HepG2 (cell line): ENCODE data around the gene AADACL4. TPM values are rescaled to one million over a fixed set of nuclear protein-coding genes. Genes with fewer than 3 reads are reported as not detected.
A peak's percentile ranks its signal among the peaks of the same experiment; 100 is the strongest.

Experiments
- BORCS8-MEF2B ChIP-seq: sonication (generic); formaldehyde crosslinking; IDR thresholded peaks from 2 replicates; pipeline ENCODE4 v1.8.0; 2022; ENCODE audit warnings: mild to moderate bottlenecking, missing genetic modification reagents
- KDM2A ChIP-seq: sonication (generic); formaldehyde crosslinking; IDR thresholded peaks from 2 replicates; pipeline ENCODE4 v1.4.0; 2020; ENCODE audit warnings: low read depth, missing genetic modification reagents, borderline replicate concordance
- NCOA1 ChIP-seq: sonication (generic); formaldehyde crosslinking; IDR thresholded peaks from 2 replicates; pipeline ENCODE4 v1.9.0; 2021; ENCODE audit warnings: missing genetic modification reagents
- NCOA5 ChIP-seq: sonication (generic); formaldehyde crosslinking; IDR thresholded peaks from 2 replicates; pipeline ENCODE4 v1.4.0; 2020; ENCODE audit warnings: missing genetic modification reagents
- SIN3A ChIP-seq: IDR thresholded peaks from 2 replicates; pipeline ENCODE4 v1.6.1; 2011; ENCODE audit warnings: low read depth, mild to moderate bottlenecking, control low read depth, low read length, borderline replicate concordance
- ZNF121 ChIP-seq: sonication (generic); formaldehyde crosslinking; IDR thresholded peaks from 2 replicates; pipeline ENCODE4 v1.5.0; 2020; ENCODE audit warnings: mild to moderate bottlenecking, missing genetic modification reagents
- polyA plus RNA-seq, 8 experiments: library from polyadenylated mRNA; depleted of rRNA in 3 of 8; stranded (reverse) in 7 of 8; unstranded in 1 of 8; fragments of >200 nt; fragmentation: Illumina TruSeq in 4 of 8; extraction: Trizol in 4 of 8; gene quantifications; 2 replicates each; pipeline versions ENCODE4 v1.2.1 to v1.2.3, GENCODE V29; 2011 to 2016; ENCODE audit warnings: low read depth in 4 of 8, missing spikeins in 1 of 8, mixed read lengths in 1 of 8; ENCODE audit not compliant: insufficient read depth in 1 of 8
- total RNA-seq, 5 experiments: library from RNA; depleted of rRNA; stranded (reverse); fragments of >200 nt; fragmentation: Illumina TruSeq; extraction: Trizol; gene quantifications; 2 replicates each; pipeline ENCODE4 v1.2.3, GENCODE V29; 2016; ENCODE audit warnings: low read depth in 1 of 5
- TF ChIP-seq, protein P1 (sequence below): IDR thresholded peaks from 2 replicates; pipeline ENCODE4 v1.6.1; 2012; ENCODE audit warnings: low read length, improper control_type of control experiment
- TF ChIP-seq, protein P2 (sequence below): sonication (generic); formaldehyde crosslinking; IDR thresholded peaks from 2 replicates; pipeline ENCODE4 v1.4.0; 2020; ENCODE audit warnings: missing genetic modification reagents
- TF ChIP-seq, protein P3 (sequence below): conservative IDR thresholded peaks from 2 replicates; pipeline ENCODE4 v1.6.1; 2018; ENCODE audit warnings: missing genetic modification reagents
- TF ChIP-seq, protein P4 (sequence below): sonication (generic); formaldehyde crosslinking; IDR thresholded peaks from 2 replicates; pipeline ENCODE4 v1.4.0; 2020; ENCODE audit warnings: missing genetic modification reagents, borderline replicate concordance
- TF ChIP-seq, protein P5 (sequence below): fragments of 450-650 bp; IDR thresholded peaks from 2 replicates; pipeline ENCODE4 v1.6.1; 2017
- TF ChIP-seq, protein P6 (sequence below): sonication (generic); formaldehyde crosslinking; IDR thresholded peaks from 2 replicates; pipeline ENCODE4 v1.4.0; 2020; ENCODE audit warnings: mild to moderate bottlenecking, missing genetic modification reagents

Gene AADACL4
- total and polyA plus RNA-seq, 2 of the 13 experiments (the other 11 are each of a cell fraction or from before 2014, with no cell fraction given): not detected

DNA sequence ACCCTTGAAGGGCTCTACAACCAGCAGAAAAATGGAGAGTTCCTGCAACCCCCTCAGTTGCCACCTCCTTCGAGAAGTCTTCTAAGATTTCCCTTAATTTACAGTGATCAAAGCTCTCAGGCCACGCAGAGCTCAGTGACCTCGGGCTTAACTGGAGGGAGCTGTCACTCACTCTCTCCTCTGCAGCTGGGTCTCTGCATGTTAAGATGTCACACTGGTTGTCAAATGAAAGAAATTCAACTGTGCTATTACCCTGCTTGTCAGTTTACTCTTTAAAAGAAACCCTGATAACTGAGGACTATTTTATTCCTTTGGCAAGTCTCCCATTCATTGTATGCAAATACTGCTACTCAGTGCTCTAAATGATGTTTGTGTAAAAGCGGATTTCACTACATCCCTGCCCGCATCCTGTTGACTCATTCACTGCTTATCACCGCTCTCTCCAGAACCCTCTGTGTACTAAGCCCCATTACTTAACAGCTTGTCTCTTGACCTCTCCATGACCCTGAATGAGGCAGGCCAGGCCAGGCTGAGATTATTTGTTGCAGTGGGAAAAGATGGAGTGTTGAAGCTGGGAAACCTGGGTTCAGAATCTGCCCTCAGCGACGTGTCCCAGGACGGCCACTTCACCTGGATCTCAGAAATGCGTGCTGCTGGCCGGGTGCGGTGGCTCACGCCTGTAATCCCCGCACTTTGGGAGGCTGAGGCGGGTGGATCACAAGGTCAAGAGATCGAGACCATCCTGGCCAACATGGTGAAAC, 39.6 kb upstream of the AADACL4 start (continued):
- TF ChIP-seq, protein P1, sequence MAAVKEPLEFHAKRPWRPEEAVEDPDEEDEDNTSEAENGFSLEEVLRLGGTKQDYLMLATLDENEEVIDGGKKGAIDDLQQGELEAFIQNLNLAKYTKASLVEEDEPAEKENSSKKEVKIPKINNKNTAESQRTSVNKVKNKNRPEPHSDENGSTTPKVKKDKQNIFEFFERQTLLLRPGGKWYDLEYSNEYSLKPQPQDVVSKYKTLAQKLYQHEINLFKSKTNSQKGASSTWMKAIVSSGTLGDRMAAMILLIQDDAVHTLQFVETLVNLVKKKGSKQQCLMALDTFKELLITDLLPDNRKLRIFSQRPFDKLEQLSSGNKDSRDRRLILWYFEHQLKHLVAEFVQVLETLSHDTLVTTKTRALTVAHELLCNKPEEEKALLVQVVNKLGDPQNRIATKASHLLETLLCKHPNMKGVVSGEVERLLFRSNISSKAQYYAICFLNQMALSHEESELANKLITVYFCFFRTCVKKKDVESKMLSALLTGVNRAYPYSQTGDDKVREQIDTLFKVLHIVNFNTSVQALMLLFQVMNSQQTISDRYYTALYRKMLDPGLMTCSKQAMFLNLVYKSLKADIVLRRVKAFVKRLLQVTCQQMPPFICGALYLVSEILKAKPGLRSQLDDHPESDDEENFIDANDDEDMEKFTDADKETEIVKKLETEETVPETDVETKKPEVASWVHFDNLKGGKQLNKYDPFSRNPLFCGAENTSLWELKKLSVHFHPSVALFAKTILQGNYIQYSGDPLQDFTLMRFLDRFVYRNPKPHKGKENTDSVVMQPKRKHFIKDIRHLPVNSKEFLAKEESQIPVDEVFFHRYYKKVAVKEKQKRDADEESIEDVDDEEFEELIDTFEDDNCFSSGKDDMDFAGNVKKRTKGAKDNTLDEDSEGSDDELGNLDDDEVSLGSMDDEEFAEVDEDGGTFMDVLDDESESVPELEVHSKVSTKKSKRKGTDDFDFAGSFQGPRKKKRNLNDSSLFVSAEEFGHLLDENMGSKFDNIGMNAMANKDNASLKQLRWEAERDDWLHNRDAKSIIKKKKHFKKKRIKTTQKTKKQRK: no peak
- TF ChIP-seq, protein P2, sequence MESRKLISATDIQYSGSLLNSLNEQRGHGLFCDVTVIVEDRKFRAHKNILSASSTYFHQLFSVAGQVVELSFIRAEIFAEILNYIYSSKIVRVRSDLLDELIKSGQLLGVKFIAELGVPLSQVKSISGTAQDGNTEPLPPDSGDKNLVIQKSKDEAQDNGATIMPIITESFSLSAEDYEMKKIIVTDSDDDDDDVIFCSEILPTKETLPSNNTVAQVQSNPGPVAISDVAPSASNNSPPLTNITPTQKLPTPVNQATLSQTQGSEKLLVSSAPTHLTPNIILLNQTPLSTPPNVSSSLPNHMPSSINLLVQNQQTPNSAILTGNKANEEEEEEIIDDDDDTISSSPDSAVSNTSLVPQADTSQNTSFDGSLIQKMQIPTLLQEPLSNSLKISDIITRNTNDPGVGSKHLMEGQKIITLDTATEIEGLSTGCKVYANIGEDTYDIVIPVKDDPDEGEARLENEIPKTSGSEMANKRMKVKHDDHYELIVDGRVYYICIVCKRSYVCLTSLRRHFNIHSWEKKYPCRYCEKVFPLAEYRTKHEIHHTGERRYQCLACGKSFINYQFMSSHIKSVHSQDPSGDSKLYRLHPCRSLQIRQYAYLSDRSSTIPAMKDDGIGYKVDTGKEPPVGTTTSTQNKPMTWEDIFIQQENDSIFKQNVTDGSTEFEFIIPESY (CRISPR knock-in tag): peak; percentile 48
- TF ChIP-seq, protein P3, sequence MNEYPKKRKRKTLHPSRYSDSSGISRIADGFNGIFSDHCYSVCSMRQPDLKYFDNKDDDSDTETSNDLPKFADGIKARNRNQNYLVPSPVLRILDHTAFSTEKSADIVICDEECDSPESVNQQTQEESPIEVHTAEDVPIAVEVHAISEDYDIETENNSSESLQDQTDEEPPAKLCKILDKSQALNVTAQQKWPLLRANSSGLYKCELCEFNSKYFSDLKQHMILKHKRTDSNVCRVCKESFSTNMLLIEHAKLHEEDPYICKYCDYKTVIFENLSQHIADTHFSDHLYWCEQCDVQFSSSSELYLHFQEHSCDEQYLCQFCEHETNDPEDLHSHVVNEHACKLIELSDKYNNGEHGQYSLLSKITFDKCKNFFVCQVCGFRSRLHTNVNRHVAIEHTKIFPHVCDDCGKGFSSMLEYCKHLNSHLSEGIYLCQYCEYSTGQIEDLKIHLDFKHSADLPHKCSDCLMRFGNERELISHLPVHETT (CRISPR knock-in tag): no peak
- TF ChIP-seq SIN3A: no peak
- TF ChIP-seq, protein P4, sequence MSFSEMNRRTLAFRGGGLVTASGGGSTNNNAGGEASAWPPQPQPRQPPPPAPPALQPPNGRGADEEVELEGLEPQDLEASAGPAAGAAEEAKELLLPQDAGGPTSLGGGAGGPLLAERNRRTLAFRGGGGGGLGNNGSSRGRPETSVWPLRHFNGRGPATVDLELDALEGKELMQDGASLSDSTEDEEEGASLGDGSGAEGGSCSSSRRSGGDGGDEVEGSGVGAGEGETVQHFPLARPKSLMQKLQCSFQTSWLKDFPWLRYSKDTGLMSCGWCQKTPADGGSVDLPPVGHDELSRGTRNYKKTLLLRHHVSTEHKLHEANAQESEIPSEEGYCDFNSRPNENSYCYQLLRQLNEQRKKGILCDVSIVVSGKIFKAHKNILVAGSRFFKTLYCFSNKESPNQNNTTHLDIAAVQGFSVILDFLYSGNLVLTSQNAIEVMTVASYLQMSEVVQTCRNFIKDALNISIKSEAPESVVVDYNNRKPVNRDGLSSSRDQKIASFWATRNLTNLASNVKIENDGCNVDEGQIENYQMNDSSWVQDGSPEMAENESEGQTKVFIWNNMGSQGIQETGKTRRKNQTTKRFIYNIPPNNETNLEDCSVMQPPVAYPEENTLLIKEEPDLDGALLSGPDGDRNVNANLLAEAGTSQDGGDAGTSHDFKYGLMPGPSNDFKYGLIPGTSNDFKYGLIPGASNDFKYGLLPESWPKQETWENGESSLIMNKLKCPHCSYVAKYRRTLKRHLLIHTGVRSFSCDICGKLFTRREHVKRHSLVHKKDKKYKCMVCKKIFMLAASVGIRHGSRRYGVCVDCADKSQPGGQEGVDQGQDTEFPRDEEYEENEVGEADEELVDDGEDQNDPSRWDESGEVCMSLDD (CRISPR knock-in tag): no peak
- TF ChIP-seq, protein P5, sequence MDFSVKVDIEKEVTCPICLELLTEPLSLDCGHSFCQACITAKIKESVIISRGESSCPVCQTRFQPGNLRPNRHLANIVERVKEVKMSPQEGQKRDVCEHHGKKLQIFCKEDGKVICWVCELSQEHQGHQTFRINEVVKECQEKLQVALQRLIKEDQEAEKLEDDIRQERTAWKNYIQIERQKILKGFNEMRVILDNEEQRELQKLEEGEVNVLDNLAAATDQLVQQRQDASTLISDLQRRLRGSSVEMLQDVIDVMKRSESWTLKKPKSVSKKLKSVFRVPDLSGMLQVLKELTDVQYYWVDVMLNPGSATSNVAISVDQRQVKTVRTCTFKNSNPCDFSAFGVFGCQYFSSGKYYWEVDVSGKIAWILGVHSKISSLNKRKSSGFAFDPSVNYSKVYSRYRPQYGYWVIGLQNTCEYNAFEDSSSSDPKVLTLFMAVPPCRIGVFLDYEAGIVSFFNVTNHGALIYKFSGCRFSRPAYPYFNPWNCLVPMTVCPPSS: no peak
- TF ChIP-seq, protein P6, sequence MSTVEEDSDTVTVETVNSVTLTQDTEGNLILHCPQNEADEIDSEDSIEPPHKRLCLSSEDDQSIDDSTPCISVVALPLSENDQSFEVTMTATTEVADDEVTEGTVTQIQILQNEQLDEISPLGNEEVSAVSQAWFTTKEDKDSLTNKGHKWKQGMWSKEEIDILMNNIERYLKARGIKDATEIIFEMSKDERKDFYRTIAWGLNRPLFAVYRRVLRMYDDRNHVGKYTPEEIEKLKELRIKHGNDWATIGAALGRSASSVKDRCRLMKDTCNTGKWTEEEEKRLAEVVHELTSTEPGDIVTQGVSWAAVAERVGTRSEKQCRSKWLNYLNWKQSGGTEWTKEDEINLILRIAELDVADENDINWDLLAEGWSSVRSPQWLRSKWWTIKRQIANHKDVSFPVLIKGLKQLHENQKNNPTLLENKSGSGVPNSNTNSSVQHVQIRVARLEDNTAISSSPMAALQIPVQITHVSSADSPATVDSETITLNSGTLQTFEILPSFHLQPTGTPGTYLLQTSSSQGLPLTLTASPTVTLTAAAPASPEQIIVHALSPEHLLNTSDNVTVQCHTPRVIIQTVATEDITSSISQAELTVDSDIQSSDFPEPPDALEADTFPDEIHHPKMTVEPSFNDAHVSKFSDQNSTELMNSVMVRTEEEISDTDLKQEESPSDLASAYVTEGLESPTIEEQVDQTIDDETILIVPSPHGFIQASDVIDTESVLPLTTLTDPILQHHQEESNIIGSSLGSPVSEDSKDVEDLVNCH: no peak
- TF ChIP-seq ZNF121 (CRISPR knock-in tag): no peak
- 0 out of 2 replicates have a peak, but pooled peaks have one; percentile 48 for TF ChIP-seq KDM2A (CRISPR knock-in tag)
- no peak for TF ChIP-seq NCOA1 (CRISPR knock-in tag)
- no peak for TF ChIP-seq BORCS8-MEF2B (CRISPR knock-in tag)
- TF ChIP-seq NCOA5: no peak
